ENCODE data around the gene NCKAP5.

NCKAP5 gene

GRCh38 chr2:133135035-133135654, 433.1 kb downstream of the NCKAP5 start:
- DNase-seq (ENCODE audit: low read depth) = no peak
- TF ChIP-seq CTCF (IDR thresholded peaks at IDR 0.05; ENCODE audit: insufficient read depth, low read depth, low read length, missing control alignments) = no peak
- no peak overlapping the region for H3K4me3 ChIP-seq (ENCODE audit: low read depth, low read length)

GRCh38 chr2:133130548-133131246, 437.6 kb downstream of the NCKAP5 start:
- no peak for DNase-seq (ENCODE audit: low read depth)
- TF ChIP-seq CTCF (IDR thresholded peaks at IDR 0.05; ENCODE audit: insufficient read depth, low read depth, low read length, missing control alignments) = no peak
- H3K4me3 ChIP-seq (ENCODE audit: low read depth, low read length) = no peak overlapping the region

GRCh38 chr2:133124446-133124845, 443.8 kb downstream of the NCKAP5 start:
- H3K4me3 ChIP-seq (ENCODE audit: low read depth, low read length) = no peak overlapping the region
- DNase-seq (ENCODE audit: low read depth) = no peak
- TF ChIP-seq CTCF (IDR thresholded peaks at IDR 0.05; ENCODE audit: insufficient read depth, low read depth, low read length, missing control alignments) = no peak

GRCh38 chr2:133123904-133124303, 444.4 kb downstream of the NCKAP5 start:
- no peak overlapping the region for H3K4me3 ChIP-seq (ENCODE audit: low read depth, low read length)
- no peak for TF ChIP-seq CTCF (IDR thresholded peaks at IDR 0.05; ENCODE audit: insufficient read depth, low read depth, low read length, missing control alignments)
- DNase-seq (ENCODE audit: low read depth) = no peak

- DNase-seq (ENCODE audit: low read depth) = no peak
- no peak for TF ChIP-seq CTCF (IDR thresholded peaks at IDR 0.05; ENCODE audit: insufficient read depth, low read depth, low read length, missing control alignments)
- no peak overlapping the region for H3K4me3 ChIP-seq (ENCODE audit: low read depth, low read length)
These were observed 444.9 kb downstream of the NCKAP5 start for GRCh38 chr2:133123393-133123792.

- DNase-seq (ENCODE audit: low read depth) = no peak
- TF ChIP-seq CTCF (IDR thresholded peaks at IDR 0.05; ENCODE audit: insufficient read depth, low read depth, low read length, missing control alignments) = no peak
- H3K4me3 ChIP-seq (ENCODE audit: low read depth, low read length) = no peak overlapping the region
These were observed 445.7 kb downstream of the NCKAP5 start for GRCh38 chr2:133122529-133122928.

- TF ChIP-seq CTCF (IDR thresholded peaks at IDR 0.05; ENCODE audit: insufficient read depth, low read depth, low read length, missing control alignments) = no peak
- H3K4me3 ChIP-seq (ENCODE audit: low read depth, low read length) = no peak overlapping the region
- DNase-seq (ENCODE audit: low read depth) = no peak
These were observed 448.0 kb downstream of the NCKAP5 start for GRCh38 chr2:133120310-133120709.

Data from GM12865 (cell line).